AML-193 (cell line): ENCODE results near the gene TRIM14.
"Not testable (repeated sequence)": the region's sequence is repeated elsewhere in the genome, so short reads cannot be mapped to it uniquely, and the experiment has no call there.

Experiments used
- DNase-seq, 2 experiments: peaks; one replicate each; lab custom pipeline; 2025; lab: John Stamatoyannopoulos, UW

TRIM14 gene

GRCh38 chr9:98108531-98109031 lies 10.4 kb downstream of the TRIM14 start:
- peak; percentile 7 to 20 for DNase-seq

- DNase-seq, result peak; percentile 47 to 55
Measured at GRCh38 chr9:98107926-98108325, 11.1 kb downstream of the TRIM14 start.

GRCh38 chr9:98105006-98105405 lies 14.0 kb downstream of the TRIM14 start:
- no peak for DNase-seq

- DNase-seq, result peak; percentile 81 to 87
Measured at GRCh38 chr9:98104445-98104881, 14.6 kb downstream of the TRIM14 start.

GRCh38 chr9:98101868-98102273 lies 17.2 kb downstream of the TRIM14 start:
- peak; percentile 91 to 92 for DNase-seq

GRCh38 chr9:98101416-98101815 lies 17.6 kb downstream of the TRIM14 start:
- no peak for DNase-seq

- no peak for DNase-seq
Measured at GRCh38 chr9:98100456-98100855, 18.6 kb downstream of the TRIM14 start.

GRCh38 chr9:98099898-98100297 lies 19.1 kb downstream of the TRIM14 start:
- DNase-seq, result no peak

- DNase-seq, result no peak
Measured at GRCh38 chr9:98099346-98099745, 19.7 kb downstream of the TRIM14 start.

- no peak for DNase-seq
Measured at GRCh38 chr9:98097836-98098235, 21.2 kb downstream of the TRIM14 start.

GRCh38 chr9:98096091-98096490 lies 22.9 kb downstream of the TRIM14 start:
- DNase-seq, result no peak

- DNase-seq, result no peak
Measured at GRCh38 chr9:98095401-98095800, 23.6 kb downstream of the TRIM14 start.

GRCh38 chr9:98094851-98095250 lies 24.2 kb downstream of the TRIM14 start:
- DNase-seq, result no peak

GRCh38 chr9:98094316-98094715 lies 24.7 kb downstream of the TRIM14 start:
- DNase-seq, result no peak

GRCh38 chr9:98092613-98092931 lies 26.4 kb downstream of the TRIM14 start:
- DNase-seq, result no peak

GRCh38 chr9:98091735-98092612 lies 27.0 kb downstream of the TRIM14 start:
- DNase-seq, result no peak

GRCh38 chr9:98090674-98091073 lies 28.3 kb downstream of the TRIM14 start:
- not testable (repeated sequence) for DNase-seq

- no peak for DNase-seq
Measured at GRCh38 chr9:98087420-98088354, 31.3 kb downstream of the TRIM14 start.

- DNase-seq, result no peak
Measured at GRCh38 chr9:98086461-98086860, 32.6 kb downstream of the TRIM14 start.

GRCh38 chr9:98085944-98086343 lies 33.1 kb downstream of the TRIM14 start:
- DNase-seq, result no peak

- no peak for DNase-seq
Measured at GRCh38 chr9:98085058-98085457, 34.0 kb downstream of the TRIM14 start.

- no peak for DNase-seq
Measured at GRCh38 chr9:98084396-98084795, 34.6 kb downstream of the TRIM14 start.
